B cell (primary cell): Measurements from ENCODE around the gene ANKRD50.

ENCODE experiments used
- CTCF ChIP-seq: fragments of 200-600 bp; IDR thresholded peaks from one replicate; pipeline ENCODE4 v1.8.0; 2022; ENCODE audit warnings: antibody characterized with exemption, mild to moderate bottlenecking
- EZH2 ChIP-seq: IDR thresholded peaks from 2 replicates; pipeline ENCODE4 v1.6.1; 2012; ENCODE audit warnings: borderline replicate concordance, low read depth, mild to moderate bottlenecking, moderate library complexity, low read length; ENCODE audit not compliant: insufficient read depth, poor library complexity, severe bottlenecking

- no peak for TF ChIP-seq CTCF
- no peak for TF ChIP-seq EZH2
Observed at GRCh38 chr4:124722071-124722470, 9.5 kb upstream of the ANKRD50 start.
